Gastrocnemius medialis (tissue), 4 donors: ENCODE results near the gene DIP2A.

Experiments used
- CTCF ChIP-seq, 5 experiments: fragments of 450-650 bp in 3 of 5; fragments of 200-600 bp in 2 of 5; sonication (generic) in 2 of 5; IDR thresholded peaks in 4 of 5; conservative IDR thresholded peaks in 1 of 5; 1 replicate in 4 of 5; 2 replicates in 1 of 5; pipeline ENCODE4 v1.5.1; 2016 to 2019; ENCODE audit warnings: antibody characterized with exemption in 5 of 5, mild to moderate bottlenecking in 3 of 5, moderate library complexity in 3 of 5
- POLR2A ChIP-seq, 2 donors: fragments of 450-650 bp; IDR thresholded peaks; one replicate each; pipeline ENCODE4 v1.6.1; 2017; ENCODE audit warnings: antibody characterized with exemption in 2 of 2, mild to moderate bottlenecking in 2 of 2, moderate library complexity in 2 of 2

GRCh38 chr21:46557919-46558392 is 99.3 kb downstream of the DIP2A start:
- TF ChIP-seq POLR2A (IDR thresholded peaks at IDR 0.05) = no peak
- no peak for TF ChIP-seq CTCF (IDR thresholded peaks at IDR 0.05 in 4 of 5, conservative IDR thresholded peaks at IDR 0.05 in 1 of 5)
